Esophagus squamous epithelium (tissue), 5 donors: ENCODE measurements around the gene PPP3CA. TPM values are rescaled to one million over a fixed set of nuclear protein-coding genes. Genes with fewer than 3 reads are reported as not detected.

Experiments
- DNase-seq: peaks from one replicate; lab custom pipeline; 2025; lab: John Stamatoyannopoulos, UW
- H3K27ac ChIP-seq, 4 donors: fragments of 200-600 bp; sonication (generic); one replicate each; pipeline ENCODE4 v1.5.1; 2016 to 2019; ENCODE audit warnings: mild to moderate bottlenecking in 1 of 4
- H3K27me3 ChIP-seq, 4 donors: fragments of 200-600 bp; sonication (generic); 1 replicate in 3 of 4; 2 replicates in 1 of 4; pipeline versions ENCODE4 v1.5.1 to v1.6.0; 2017 to 2021; ENCODE audit warnings: antibody characterized with exemption in 1 of 4
- H3K36me3 ChIP-seq, 3 donors: fragments of 200-600 bp; sonication (generic); one replicate each; pipeline ENCODE4 v1.5.1; 2016 to 2019
- H3K4me1 ChIP-seq, 3 donors: fragments of 200-600 bp; sonication (generic); one replicate each; pipeline ENCODE4 v1.5.1; 2017 to 2019
- H3K4me3 ChIP-seq, 4 donors: fragments of 200-600 bp; sonication (generic); 1 replicate in 3 of 4; 2 replicates in 1 of 4; pipeline ENCODE4 v1.5.1; 2016 to 2019; ENCODE audit warnings: mild to moderate bottlenecking in 2 of 4, moderate library complexity in 1 of 4
- H3K9me3 ChIP-seq, 3 donors: fragments of 200-600 bp; sonication (generic); one replicate each; pipeline ENCODE4 v1.5.1; 2016 to 2019
- POLR2A ChIP-seq, 4 donors: fragments of 450-650 bp; IDR thresholded peaks; one replicate each; pipeline ENCODE4 v1.6.1; 2017; ENCODE audit warnings: antibody characterized with exemption in 4 of 4, mild to moderate bottlenecking in 4 of 4, moderate library complexity in 3 of 4
- WGBS, 2 donors: methylation state at CpG; one replicate each; pipeline ENCODE4 v1.1.5; 2018; 5-methylcytosine and 5-hydroxymethylcytosine counted together
- intact Hi-C: fragments of 100-400 bp; cut with DNase I; formaldehyde crosslinking; loops from one replicate; pipeline ENCODE4 v1.15.0; 2022
- total RNA-seq, 4 donors: library from RNA; depleted of rRNA; stranded (reverse); fragments of >200 nt; gene quantifications; one replicate each; pipeline ENCODE4 v1.1.0, GENCODE V29; 2016
- TF ChIP-seq, protein P1 (sequence below), 6 experiments: fragments of 450-650 bp in 4 of 6; fragments of 200-600 bp in 2 of 6; sonication (generic) in 2 of 6; IDR thresholded peaks; one replicate each; pipeline ENCODE4 v1.5.1; 2016 to 2019; ENCODE audit warnings: antibody characterized with exemption in 6 of 6, mild to moderate bottlenecking in 4 of 6, moderate library complexity in 4 of 6
- donor health status: DM: yes; HTN: yes; CAD: no.

Gene PPP3CA
- total RNA-seq, 4 donors from 2014 or later, result 13.3 to 25.7 (median 17.5) TPM

DNA sequence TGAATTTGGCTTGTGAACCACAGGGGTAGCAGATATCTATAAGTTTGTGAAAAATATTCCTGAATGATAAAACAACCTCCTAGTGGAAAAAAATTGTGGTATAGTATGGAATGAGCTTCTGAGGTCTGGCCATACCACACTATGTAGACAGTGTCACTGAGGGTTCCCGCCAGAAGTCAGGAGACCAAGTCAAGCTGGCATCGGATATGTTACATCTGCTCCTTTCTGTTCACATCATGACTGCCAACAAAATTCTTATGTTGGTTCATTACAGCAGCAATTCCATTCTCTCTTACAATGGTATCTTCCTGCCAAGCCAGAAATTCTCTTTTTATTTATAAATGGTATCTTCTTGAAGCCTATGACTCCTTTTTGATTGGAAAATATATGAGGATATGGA is 273.0 kb downstream of the PPP3CA start:
- Histone ChIP-seq H3K36me3 (peaks cover 0 to 8% (median 0%) of the 10 kb centered on the region in 3 donors), H3K27me3 (no peaks in the 10 kb centered on the region), H3K9me3 (no peaks in the 10 kb centered on the region), H3K4me1 (no peaks in the 10 kb centered on the region), H3K27ac (no peak overlapping the region), H3K4me3 (no peak overlapping the region)
- intact Hi-C loops, result no loop called here
- TF ChIP-seq, protein P1, sequence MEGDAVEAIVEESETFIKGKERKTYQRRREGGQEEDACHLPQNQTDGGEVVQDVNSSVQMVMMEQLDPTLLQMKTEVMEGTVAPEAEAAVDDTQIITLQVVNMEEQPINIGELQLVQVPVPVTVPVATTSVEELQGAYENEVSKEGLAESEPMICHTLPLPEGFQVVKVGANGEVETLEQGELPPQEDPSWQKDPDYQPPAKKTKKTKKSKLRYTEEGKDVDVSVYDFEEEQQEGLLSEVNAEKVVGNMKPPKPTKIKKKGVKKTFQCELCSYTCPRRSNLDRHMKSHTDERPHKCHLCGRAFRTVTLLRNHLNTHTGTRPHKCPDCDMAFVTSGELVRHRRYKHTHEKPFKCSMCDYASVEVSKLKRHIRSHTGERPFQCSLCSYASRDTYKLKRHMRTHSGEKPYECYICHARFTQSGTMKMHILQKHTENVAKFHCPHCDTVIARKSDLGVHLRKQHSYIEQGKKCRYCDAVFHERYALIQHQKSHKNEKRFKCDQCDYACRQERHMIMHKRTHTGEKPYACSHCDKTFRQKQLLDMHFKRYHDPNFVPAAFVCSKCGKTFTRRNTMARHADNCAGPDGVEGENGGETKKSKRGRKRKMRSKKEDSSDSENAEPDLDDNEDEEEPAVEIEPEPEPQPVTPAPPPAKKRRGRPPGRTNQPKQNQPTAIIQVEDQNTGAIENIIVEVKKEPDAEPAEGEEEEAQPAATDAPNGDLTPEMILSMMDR (IDR thresholded peaks at IDR 0.05), result no peak
- TF ChIP-seq POLR2A (IDR thresholded peaks at IDR 0.05), result no peak
- DNase-seq, result no peak
- WGBS, 2 donors, result 98 to 100% methylated on average over 2 of the region's 2 CpGs

DNA sequence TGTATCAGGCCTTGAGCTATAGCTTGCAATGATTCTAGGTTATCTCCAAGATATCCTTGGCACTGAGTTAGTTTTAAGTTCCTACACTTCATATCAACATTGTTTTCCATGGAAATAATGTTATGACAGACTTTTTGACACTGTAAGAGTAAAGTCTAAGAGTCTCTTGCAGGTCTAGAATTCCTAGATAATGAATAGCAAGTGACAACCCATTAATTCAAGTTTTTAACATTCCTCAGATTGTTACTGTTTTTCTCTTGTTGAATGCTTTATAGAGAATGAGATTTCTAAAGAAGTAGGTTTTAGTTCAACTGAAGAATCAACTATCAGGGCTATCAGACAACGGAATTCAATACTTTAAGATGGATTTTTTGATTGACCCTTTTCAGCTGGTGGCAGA is 276.1 kb downstream of the PPP3CA start:
- 92 to 100% methylated on average over 1 of the region's 1 CpG for WGBS, 2 donors
- Histone ChIP-seq H3K27me3 (no peaks in the 10 kb centered on the region), H3K4me3 (no peak overlapping the region), H3K9me3 (no peaks in the 10 kb centered on the region), H3K27ac (no peak overlapping the region), H3K36me3 (peaks cover 0 to 6% (median 0%) of the 10 kb centered on the region in 3 donors), H3K4me1 (no peaks in the 10 kb centered on the region)
- no peak for TF ChIP-seq POLR2A (IDR thresholded peaks at IDR 0.05)
- TF ChIP-seq, protein P1 (IDR thresholded peaks at IDR 0.05), result no peak
- DNase-seq, result no peak
- intact Hi-C loops, result no loop called here

DNA sequence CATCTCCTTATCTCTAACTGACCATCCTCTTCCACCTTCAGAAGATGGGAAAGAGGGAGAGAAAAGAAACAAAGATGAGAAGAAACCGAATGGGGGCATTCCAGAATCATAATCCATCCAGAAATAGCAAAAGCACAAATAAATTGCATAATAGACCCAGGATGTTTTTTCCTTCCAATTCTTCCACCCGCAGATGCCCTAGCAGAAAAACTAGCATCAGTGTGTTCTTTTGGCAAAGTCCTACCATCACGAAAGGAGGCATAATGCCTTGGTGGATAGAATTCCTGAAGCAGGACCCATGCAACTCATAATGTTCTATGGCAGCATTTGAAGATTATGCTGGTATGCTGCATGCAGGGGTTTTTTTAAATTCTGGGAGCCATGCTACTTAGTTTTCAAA is 279.2 kb downstream of the PPP3CA start:
- no peak overlapping the region for H3K4me3 ChIP-seq

DNA sequence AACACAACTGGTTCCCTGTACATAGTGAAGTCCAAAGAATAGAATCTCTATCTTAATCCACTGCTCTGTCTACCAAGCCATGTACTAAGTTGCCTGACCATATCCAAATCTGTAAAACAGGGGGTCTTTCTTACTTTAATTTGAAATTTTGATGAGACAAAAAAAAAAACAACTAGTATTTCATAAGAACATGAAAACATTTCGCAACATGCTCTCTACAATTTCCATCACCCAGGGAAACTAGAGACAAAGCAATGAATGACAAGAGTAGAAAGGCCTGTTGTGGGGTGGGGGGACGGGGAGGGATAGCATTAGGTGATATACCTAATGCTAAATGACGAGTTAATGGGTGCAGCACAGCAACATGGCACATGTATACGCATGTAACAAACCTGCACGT is 279.9 kb downstream of the PPP3CA start:
- TF ChIP-seq, protein P1 (IDR thresholded peaks at IDR 0.05), result no peak
- no peak for TF ChIP-seq POLR2A (IDR thresholded peaks at IDR 0.05)
- peaks cover 0 to 11% (median 0%) of the 10 kb centered on the region in 3 donors for H3K36me3 ChIP-seq
- no peaks in the 10 kb centered on the region for H3K9me3 ChIP-seq
- peaks cover 0 to 3% (median 0%) of the 10 kb centered on the region in 3 donors for H3K4me1 ChIP-seq
- no peaks in the 10 kb centered on the region for H3K27me3 ChIP-seq
- no peak overlapping the region for H3K4me3 ChIP-seq
- intact Hi-C loops, result no loop called here
- no peak overlapping the region for H3K27ac ChIP-seq
- no peak for DNase-seq
- WGBS, 2 donors, result 88 to 97% methylated on average over 5 of the region's 5 CpGs

More for the DNA sequence above, 279.2 kb downstream of the PPP3CA start:
- no peak overlapping the region for H3K27ac ChIP-seq
- peaks cover 0 to 6% (median 0%) of the 10 kb centered on the region in 3 donors for H3K36me3 ChIP-seq
- TF ChIP-seq, protein P1 (IDR thresholded peaks at IDR 0.05), result no peak
- no peak for TF ChIP-seq POLR2A (IDR thresholded peaks at IDR 0.05)
- H3K27me3 ChIP-seq, result no peaks in the 10 kb centered on the region
- 79 to 97% methylated on average over 3 of the region's 3 CpGs for WGBS, 2 donors
- no peaks in the 10 kb centered on the region for H3K9me3 ChIP-seq
- peaks cover 0 to 3% (median 0%) of the 10 kb centered on the region in 3 donors for H3K4me1 ChIP-seq
- DNase-seq, result no peak
- intact Hi-C loops, result no loop called here

DNA sequence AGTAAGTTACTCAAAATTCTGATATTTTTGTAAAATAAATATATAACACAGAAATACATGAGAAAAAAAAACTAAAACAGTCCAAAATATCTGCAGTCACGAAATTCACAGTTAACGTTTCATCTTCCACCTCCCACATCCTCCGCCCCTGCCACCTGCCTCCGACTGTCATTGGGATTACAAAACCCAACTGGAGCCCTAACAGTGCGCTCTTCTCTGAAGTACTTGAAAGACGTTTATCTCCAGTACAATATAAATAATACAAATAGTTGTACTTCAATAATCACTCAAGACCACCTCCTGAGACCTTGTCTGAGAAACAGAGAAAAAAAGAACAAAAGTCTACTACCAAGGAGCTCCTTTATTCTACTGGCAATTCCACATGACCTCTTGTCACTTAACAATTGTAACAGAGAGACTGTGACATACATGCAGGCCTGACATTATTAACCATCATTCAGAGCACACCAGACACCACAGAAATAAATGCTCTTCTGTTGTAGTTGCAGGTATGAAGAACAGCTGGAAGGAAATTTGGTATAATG is 280.6 kb downstream of the PPP3CA start:
- no peaks in the 10 kb centered on the region for H3K27me3 ChIP-seq
- peaks cover 0 to 11% (median 0%) of the 10 kb centered on the region in 3 donors for H3K36me3 ChIP-seq
- H3K4me3 ChIP-seq, result no peak overlapping the region
- 87 to 88% methylated on average over 6 of the region's 6 CpGs for WGBS, 2 donors
- H3K4me1 ChIP-seq, result peaks cover 0 to 3% (median 0%) of the 10 kb centered on the region in 3 donors
- H3K27ac ChIP-seq, result no peak overlapping the region
- H3K9me3 ChIP-seq, result no peaks in the 10 kb centered on the region
- DNase-seq, result no peak
- intact Hi-C loops, result no loop called here
- no peak for TF ChIP-seq POLR2A (IDR thresholded peaks at IDR 0.05)
- TF ChIP-seq, protein P1 (IDR thresholded peaks at IDR 0.05), result no peak
